Gastroesophageal sphincter (tissue), 4 donors: Measurements from ENCODE around the gene SGTA. TPM values are rescaled to one million over a fixed set of nuclear protein-coding genes. Genes with fewer than 3 reads are reported as not detected.

Experiments used
- ATAC-seq: fragments of 150-250 bp; one replicate; pipeline ENCODE4 v1.9.1; 2016; ENCODE audit warnings: mild to moderate bottlenecking, moderate library complexity
- H3K27ac ChIP-seq, 4 donors: fragments of 200-600 bp; sonication (generic) in 3 of 4; 1 replicate in 3 of 4; 2 replicates in 1 of 4; pipeline ENCODE4 v1.5.1; 2016 to 2019
- H3K27me3 ChIP-seq: fragments of 200-600 bp; sonication (generic); one replicate; pipeline ENCODE4 v1.5.1; 2019
- H3K36me3 ChIP-seq, 2 donors: fragments of 200-600 bp; sonication (generic); one replicate each; pipeline ENCODE4 v1.5.1; 2019; ENCODE audit warnings: control low read depth in 1 of 2
- H3K4me1 ChIP-seq, 3 donors: fragments of 200-600 bp; sonication (generic); 1 replicate in 2 of 3; 2 replicates in 1 of 3; pipeline ENCODE4 v1.5.1; 2016 to 2019; ENCODE audit warnings: control low read depth in 2 of 3
- H3K4me3 ChIP-seq, 2 donors: fragments of 200-600 bp; sonication (generic); one replicate each; pipeline ENCODE4 v1.5.1; 2019; ENCODE audit warnings: mild to moderate bottlenecking in 1 of 2, moderate library complexity in 1 of 2
- H3K9me3 ChIP-seq, 3 donors: fragments of 200-600 bp; sonication (generic); one replicate each; pipeline ENCODE4 v1.5.1; 2017 to 2019; ENCODE audit warnings: control low read depth in 2 of 3
- EP300 ChIP-seq: sonication (generic); formaldehyde crosslinking; IDR thresholded peaks from one replicate; pipeline ENCODE4 v1.6.1; 2017; ENCODE audit warnings: antibody characterized with exemption, mild to moderate bottlenecking
- POLR2A ChIP-seq, 2 donors: fragments of 450-650 bp; IDR thresholded peaks; one replicate each; pipeline ENCODE4 v1.6.1; 2017; ENCODE audit warnings: antibody characterized with exemption in 2 of 2, mild to moderate bottlenecking in 2 of 2, moderate library complexity in 1 of 2
- POLR2AphosphoS5 ChIP-seq: sonication (generic); formaldehyde crosslinking; IDR thresholded peaks from one replicate; pipeline ENCODE4 v1.6.1; 2017; ENCODE audit warnings: antibody characterized with exemption
- WGBS, 2 donors: methylation state at CpG; one replicate each; pipeline ENCODE4 v1.1.5; 2018; ENCODE audit warnings: low coverage in 1 of 2; 5-methylcytosine and 5-hydroxymethylcytosine counted together
- total RNA-seq, 4 donors: library from RNA; depleted of rRNA; stranded (reverse); fragments of >200 nt; gene quantifications; one replicate each; pipeline ENCODE4 v1.1.0, GENCODE V29; 2016
- TF ChIP-seq, protein P1 (sequence below), 4 experiments: fragments of 200-600 bp in 2 of 4; fragments of 450-650 bp in 2 of 4; sonication (generic) in 1 of 4; IDR thresholded peaks; one replicate each; pipeline ENCODE4 v1.5.1; 2017 to 2019; ENCODE audit warnings: antibody characterized with exemption in 4 of 4, mild to moderate bottlenecking in 2 of 4, moderate library complexity in 2 of 4

SGTA gene
- total RNA-seq, 4 donors from 2014 or later = 45.3 to 65.5 (median 47.2) TPM

GRCh38 chr19:2809387-2810140, 26.5 kb upstream of the SGTA start:
- H3K9me3 ChIP-seq = no peaks in the 10 kb centered on the region
- WGBS, 2 donors = 84% methylated on average over 6 of the region's 37 CpGs; no CpG with 5 or more reads in 1 of the 2 donors
- H3K36me3 ChIP-seq = peaks cover 0 to 99% of the 10 kb centered on the region in 2 donors
- H3K27ac ChIP-seq = no peak overlapping the region
- no peaks in the 10 kb centered on the region for H3K4me1 ChIP-seq
- no peak for TF ChIP-seq EP300
- TF ChIP-seq, protein P1, sequence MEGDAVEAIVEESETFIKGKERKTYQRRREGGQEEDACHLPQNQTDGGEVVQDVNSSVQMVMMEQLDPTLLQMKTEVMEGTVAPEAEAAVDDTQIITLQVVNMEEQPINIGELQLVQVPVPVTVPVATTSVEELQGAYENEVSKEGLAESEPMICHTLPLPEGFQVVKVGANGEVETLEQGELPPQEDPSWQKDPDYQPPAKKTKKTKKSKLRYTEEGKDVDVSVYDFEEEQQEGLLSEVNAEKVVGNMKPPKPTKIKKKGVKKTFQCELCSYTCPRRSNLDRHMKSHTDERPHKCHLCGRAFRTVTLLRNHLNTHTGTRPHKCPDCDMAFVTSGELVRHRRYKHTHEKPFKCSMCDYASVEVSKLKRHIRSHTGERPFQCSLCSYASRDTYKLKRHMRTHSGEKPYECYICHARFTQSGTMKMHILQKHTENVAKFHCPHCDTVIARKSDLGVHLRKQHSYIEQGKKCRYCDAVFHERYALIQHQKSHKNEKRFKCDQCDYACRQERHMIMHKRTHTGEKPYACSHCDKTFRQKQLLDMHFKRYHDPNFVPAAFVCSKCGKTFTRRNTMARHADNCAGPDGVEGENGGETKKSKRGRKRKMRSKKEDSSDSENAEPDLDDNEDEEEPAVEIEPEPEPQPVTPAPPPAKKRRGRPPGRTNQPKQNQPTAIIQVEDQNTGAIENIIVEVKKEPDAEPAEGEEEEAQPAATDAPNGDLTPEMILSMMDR (IDR thresholded peaks at IDR 0.05) = no peak
- TF ChIP-seq POLR2A (IDR thresholded peaks at IDR 0.05) = no peak
- no peak for TF ChIP-seq POLR2AphosphoS5
- H3K4me3 ChIP-seq = no peak overlapping the region
- no peaks in the 10 kb centered on the region for H3K27me3 ChIP-seq
- ATAC-seq = no peak

DNA sequence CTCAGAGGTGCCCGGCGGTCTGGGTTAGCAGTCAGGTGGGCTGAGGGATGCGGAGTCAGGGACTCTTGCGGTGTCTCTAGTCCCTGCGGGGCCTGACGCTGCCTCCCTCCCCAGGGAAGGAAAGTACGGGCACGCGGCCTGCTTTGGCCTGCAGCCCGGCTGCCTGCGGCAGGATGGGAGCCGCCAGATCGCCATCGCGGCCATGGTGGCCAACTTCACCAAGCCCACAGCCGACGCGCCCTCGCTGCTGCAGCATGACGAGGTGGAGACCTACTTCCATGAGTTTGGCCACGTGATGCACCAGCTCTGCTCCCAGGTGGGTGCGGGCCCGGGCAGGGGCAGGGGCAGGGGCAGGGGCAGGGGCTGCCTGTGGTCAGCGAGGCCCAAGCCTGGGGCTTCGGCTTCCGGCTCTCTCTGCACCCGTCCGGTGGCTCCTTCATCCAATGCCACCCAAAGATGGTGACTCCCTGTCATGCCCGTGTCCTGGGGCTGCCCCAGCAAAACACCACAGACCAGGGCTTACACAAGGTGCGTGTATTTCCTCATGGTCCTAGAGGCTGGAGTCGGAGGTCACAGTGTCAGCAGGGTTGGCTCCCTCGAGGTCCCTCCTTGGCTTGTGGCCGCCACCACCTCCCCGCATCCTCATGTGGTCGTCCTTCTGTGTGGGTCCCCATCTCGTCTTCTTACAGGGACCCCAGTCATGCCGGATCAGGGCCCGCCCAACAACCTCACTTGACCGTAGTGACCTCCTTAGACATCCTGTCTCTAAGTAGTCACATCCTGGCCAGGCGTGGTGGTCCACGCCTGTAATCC, 25.3 kb upstream of the SGTA start:
- WGBS, 2 donors = no CpG with 5 or more reads among the region's 41 CpGs
- ATAC-seq = no peak
- no peaks in the 10 kb centered on the region for H3K9me3 ChIP-seq
- peaks cover 0 to 97% of the 10 kb centered on the region in 2 donors for H3K36me3 ChIP-seq
- H3K27me3 ChIP-seq = no peaks in the 10 kb centered on the region
- H3K4me3 ChIP-seq = no peak overlapping the region
- no peaks in the 10 kb centered on the region for H3K4me1 ChIP-seq
- H3K27ac ChIP-seq = no peak overlapping the region
- no peak for TF ChIP-seq EP300
- TF ChIP-seq, protein P1 (IDR thresholded peaks at IDR 0.05) = no peak
- no peak for TF ChIP-seq POLR2A (IDR thresholded peaks at IDR 0.05)
- no peak for TF ChIP-seq POLR2AphosphoS5

GRCh38 chr19:2807379-2808128, 24.5 kb upstream of the SGTA start:
- no peak for ATAC-seq
- no peak overlapping the region for H3K27ac ChIP-seq
- peaks cover 0 to 97% of the 10 kb centered on the region in 2 donors for H3K36me3 ChIP-seq
- H3K27me3 ChIP-seq = no peaks in the 10 kb centered on the region
- H3K4me1 ChIP-seq = no peaks in the 10 kb centered on the region
- WGBS, 2 donors = no CpG with 5 or more reads among the region's 56 CpGs
- TF ChIP-seq POLR2A (IDR thresholded peaks at IDR 0.05) (no peak), POLR2AphosphoS5 (no peak), EP300 (no peak)
- TF ChIP-seq, protein P1 (IDR thresholded peaks at IDR 0.05) = no peak
- H3K4me3 ChIP-seq = no peak overlapping the region
- H3K9me3 ChIP-seq = no peaks in the 10 kb centered on the region

- no peaks in the 10 kb centered on the region for H3K27me3 ChIP-seq
- no peak for ATAC-seq
- no peak overlapping the region for H3K27ac ChIP-seq
- no peaks in the 10 kb centered on the region for H3K4me1 ChIP-seq
- H3K36me3 ChIP-seq = peaks cover 0 to 96% of the 10 kb centered on the region in 2 donors
- no peak overlapping the region for H3K4me3 ChIP-seq
- 90% methylated on average over 2 of the region's 34 CpGs; no CpG with 5 or more reads in 1 of the 2 donors for WGBS, 2 donors
- H3K9me3 ChIP-seq = no peaks in the 10 kb centered on the region
- TF ChIP-seq EP300 = no peak
- TF ChIP-seq POLR2A (IDR thresholded peaks at IDR 0.05) = no peak
- TF ChIP-seq, protein P1 (IDR thresholded peaks at IDR 0.05) = no peak
- TF ChIP-seq POLR2AphosphoS5 = no peak
These were observed 23.8 kb upstream of the SGTA start for GRCh38 chr19:2806736-2807378.
